ENCODE results near the gene MRPL43. TPM values are rescaled to one million over a fixed set of nuclear protein-coding genes. Genes with fewer than 3 reads are reported as not detected.

Gene MRPL43
- total RNA-seq: 48.1 and 52.4 TPM in 2 replicates

GRCh38 chr10:100986952-100987684 is at the start of gene MRPL43, which contains the start of gene TWNK:
Gene MRPL43 (minus strand): TSS chr10:100987497. CDS start chr10:100987443, 54 bp downstream.
Gene TWNK (plus strand): TSS chr10:100987543. CDS start chr10:100988211, 668 bp downstream.

DNA sequence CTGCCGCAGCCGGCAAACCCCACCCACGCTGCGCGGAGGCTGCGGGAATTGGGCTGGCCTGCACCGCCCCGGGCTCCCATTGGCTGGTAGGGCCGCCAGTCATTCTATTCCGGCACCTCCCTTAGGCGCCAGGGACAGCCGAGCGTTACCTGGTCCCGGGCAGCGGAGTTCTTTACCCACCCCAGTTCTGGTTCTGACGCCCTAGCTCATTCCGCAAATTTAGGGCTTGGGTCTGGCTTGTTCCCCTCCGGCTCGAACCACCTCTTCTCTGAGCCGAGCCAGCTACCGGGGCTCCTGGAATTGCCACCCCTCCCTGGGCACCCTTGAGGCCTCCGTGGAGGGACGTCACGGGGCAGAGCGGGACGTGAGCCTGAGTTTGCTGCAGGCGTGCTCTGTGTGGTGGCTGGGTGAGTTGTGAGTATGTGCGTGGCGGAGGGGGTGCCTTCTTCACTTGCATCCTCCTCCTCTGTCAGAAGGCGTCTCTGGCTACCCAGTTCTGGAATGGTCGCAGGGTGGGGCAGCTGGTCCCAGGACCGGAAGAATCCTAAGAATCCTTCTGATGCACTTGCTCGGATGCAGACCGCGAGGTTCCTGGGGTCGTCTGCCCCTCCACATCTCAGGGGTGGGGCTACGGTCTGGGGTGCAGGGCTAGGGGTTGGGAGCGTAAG is 44.0 kb upstream of the MRPL43 start, which contains the start of the genes PDZD7 and SFXN3:
TSS of gene PDZD7 (minus strand) at position 2 of the 668 bp plus-strand sequence. CDS start 910 bp downstream, outside the sequence.
TSS of gene SFXN3 (plus strand) at position 107 of the 668 bp plus-strand sequence. CDS start 3,461 bp downstream, outside the sequence.

DNA sequence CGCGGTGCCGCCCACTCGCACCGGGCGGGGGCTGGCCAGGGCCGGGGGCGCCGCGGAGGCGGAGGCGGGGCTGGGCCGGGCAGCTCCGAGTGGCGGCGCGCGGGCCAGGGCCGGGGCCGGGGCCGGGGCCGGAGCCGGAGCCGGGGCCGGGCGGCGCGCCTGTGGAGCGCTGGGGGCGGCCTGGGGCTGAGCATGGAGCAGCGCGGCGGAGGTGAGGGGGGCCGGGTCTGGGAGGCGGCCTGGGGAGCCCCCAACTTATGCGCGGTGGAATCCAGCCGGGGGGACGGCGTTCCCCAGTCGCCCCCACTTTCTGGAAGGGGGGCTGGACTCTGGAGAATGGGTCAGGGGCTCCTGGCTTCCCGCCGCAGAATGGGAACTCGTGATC is 12.4 kb upstream of the MRPL43 start, which contains the start of gene LZTS2:
TSS of gene LZTS2 (plus strand) at position 67 of the 385 bp plus-strand sequence. CDS start 2,731 bp downstream, outside the sequence.

GRCh38 chr10:100969187-100970075 is 17.9 kb downstream of the MRPL43 start, which contains the start of gene SEMA4G:
Gene SEMA4G (plus strand): TSS chr10:100969504. CDS start chr10:100972913, 3,409 bp downstream.

Other genes with a start within 250 kb of the MRPL43 start
- not detected in 2 replicates for gene PAX2, start 241.9 kb downstream of the MRPL43 start, total RNA-seq
- gene SLF2, start 74.5 kb downstream of the MRPL43 start, total RNA-seq: 20.7 and 32.7 TPM in 2 replicates
- 0.69 and 0.98 TPM in 2 replicates for gene SEMA4G, start 18.0 kb downstream of the MRPL43 start, total RNA-seq
- 3.7 and 6.3 TPM in 2 replicates for gene TWNK, start within 50 bp of the MRPL43 start, total RNA-seq
- 29.5 and 37.7 TPM in 2 replicates for gene LZTS2, start 12.3 kb upstream of the MRPL43 start, total RNA-seq
- 0.22 and 0.43 TPM in 2 replicates for gene PDZD7, start 43.6 kb upstream of the MRPL43 start, total RNA-seq
- gene SFXN3, start 43.7 kb upstream of the MRPL43 start, total RNA-seq: 49.0 and 56.1 TPM in 2 replicates
- gene KAZALD1, start 74.5 kb upstream of the MRPL43 start, total RNA-seq: 0.26 and 0.54 TPM in 2 replicates
- gene TLX1, start 143.8 kb upstream of the MRPL43 start, total RNA-seq: not detected in 2 replicates
- gene LBX1, start 242.0 kb upstream of the MRPL43 start, total RNA-seq: not detected in 2 replicates

All from dermis lymphatic vessel endothelial cell (primary cell).